K562 (cell line): ENCODE measurements around the gene MBNL1. TPM values are rescaled to one million over a fixed set of nuclear protein-coding genes. Genes with fewer than 3 reads are reported as not detected.

Experiments
- ATAC-seq: fragments of 200-7000 bp; cut with Tn5 transposase; 3 replicates; pipeline ENCODE4 v1.9.1; 2020; ENCODE audit warnings: moderate library complexity
- BruUV-seq: library from RNA; stranded (reverse); fragments of 400-500 nt; replicated peaks from 2 replicates; lab custom pipeline; 2021; lab: Mats Ljungman, UMichigan
- CTCF ChIA-PET: fragments of 300-600 bp; formaldehyde crosslinking; extraction: SDS; loops from one replicate; lab custom pipeline; 2021; ENCODE audit warnings: low intra/inter-chr PET ratio; lab: Yijun Ruan, JAX
- POLR2A ChIA-PET: fragments of 300-600, 350-650 bp; sonication (Branson Sonifier 250); formaldehyde crosslinking; extraction: SDS; loops from one replicate; lab custom pipeline; 2021; ENCODE audit warnings: antibody characterized with exemption, inconsistent platforms; lab: Yijun Ruan, JAX
- DNase-seq, 4 experiments: peaks; one replicate each; pipeline versions ENCODE4 v3.0.0 to v3.0.0-alpha.2; 2011 to 2018; ENCODE audit warnings: low spot score in 3 of 4, mixed read lengths in 3 of 4; ENCODE audit errors: extremely low read depth in 1 of 4
- FAIRE-seq: peaks from 2 replicates; lab custom pipeline; 2011; peaks lifted over from hg19 to GRCh38; lab: Jason Lieb, UNC
- H2AFZ ChIP-seq: 2 replicates; pipeline ENCODE4 v1.6.0; 2011; ENCODE audit warnings: low read depth, low read length, control low read depth, inconsistent platforms
- H3K27ac ChIP-seq: fragments of 200-600 bp; 3 replicates; pipeline ENCODE4 v1.8.0; 2011; ENCODE audit warnings: low read depth, mild to moderate bottlenecking, control low read depth, inconsistent platforms, low read length, moderate library complexity, mixed read lengths; ENCODE audit errors: extremely low read depth
- H3K27me3 ChIP-seq, 2 experiments: fragments of 300-600 bp in 1 of 2; 2 replicates in 1 of 2; 3 replicates in 1 of 2; pipeline versions ENCODE4 v1.6.0 to v1.8.0; 2011; ENCODE audit warnings: inconsistent platforms in 2 of 2, low read length in 2 of 2, mild to moderate bottlenecking in 1 of 2, mixed read lengths in 1 of 2, moderate library complexity in 1 of 2; ENCODE audit not compliant: control insufficient read depth in 2 of 2, insufficient read depth in 2 of 2
- H3K36me3 ChIP-seq: fragments of 300-600 bp; 3 replicates; pipeline ENCODE4 v1.8.0; 2011; ENCODE audit warnings: mild to moderate bottlenecking, low read length, inconsistent platforms; ENCODE audit not compliant: control insufficient read depth, insufficient read depth
- H3K4me1 ChIP-seq, 2 experiments: fragments of 200-600 bp in 1 of 2; replicated peaks in 1 of 2; 2 replicates in 1 of 2; 3 replicates in 1 of 2; pipeline versions ENCODE4 v1.5.1 to v1.8.0; 2011; ENCODE audit warnings: inconsistent platforms in 2 of 2, low read length in 2 of 2, mild to moderate bottlenecking in 1 of 2, mixed read lengths in 1 of 2, moderate library complexity in 1 of 2; ENCODE audit not compliant: control insufficient read depth in 2 of 2, insufficient read depth in 2 of 2
- H3K4me2 ChIP-seq: 2 replicates; pipeline ENCODE4 v1.6.1; 2011; ENCODE audit warnings: low read length, control low read depth, inconsistent platforms, mixed read lengths; ENCODE audit not compliant: insufficient read depth
- H3K4me3 ChIP-seq: fragments of 200-600 bp; sonication (generic), shearing (Covaris generic); 2 replicates; pipeline ENCODE4 v1.5.1; 2016; ENCODE audit warnings: control low read depth, inconsistent platforms
- H3K79me2 ChIP-seq: fragments of 200-600 bp; 3 replicates; pipeline ENCODE4 v1.8.0; 2011; ENCODE audit warnings: low read length, inconsistent platforms; ENCODE audit not compliant: control insufficient read depth, insufficient read depth
- H3K9ac ChIP-seq, 2 experiments: 2 replicates each; pipeline versions ENCODE4 v1.6.0 to v1.6.1; 2011; ENCODE audit warnings: low read depth in 2 of 2, low read length in 2 of 2, control low read depth in 1 of 2, inconsistent platforms in 1 of 2, mild to moderate bottlenecking in 1 of 2, mixed read lengths in 1 of 2; ENCODE audit not compliant: insufficient read depth in 1 of 2
- H3K9me1 ChIP-seq: one replicate; pipeline ENCODE4 v1.6.0; 2011; ENCODE audit warnings: inconsistent platforms, mild to moderate bottlenecking, low read length, moderate library complexity; ENCODE audit not compliant: control insufficient read depth, insufficient read depth
- H3K9me3 ChIP-seq: replicated peaks from 2 replicates; pipeline ENCODE4 v1.5.1; 2011; ENCODE audit warnings: low read depth, low read length, inconsistent platforms; ENCODE audit not compliant: control insufficient read depth, insufficient read depth
- H4K20me1 ChIP-seq: replicated peaks from 2 replicates; pipeline ENCODE4 v1.6.1; 2011; ENCODE audit warnings: low read length, inconsistent platforms, mixed read lengths; ENCODE audit not compliant: control insufficient read depth, insufficient read depth
- C11orf30 ChIP-seq: fragments of 450-650 bp; IDR thresholded peaks from 2 replicates; pipeline ENCODE4 v1.6.1; 2016; ENCODE audit warnings: low read depth, mild to moderate bottlenecking
- MAFK ChIP-seq: IDR thresholded peaks from 2 replicates; pipeline ENCODE4 v1.6.1; 2011; ENCODE audit warnings: low read length, improper control_type of control experiment
- NFE2 ChIP-seq: IDR thresholded peaks from 2 replicates; pipeline ENCODE4 v1.6.1; 2014; ENCODE audit warnings: antibody characterized with exemption, low read depth
- ZBTB12 ChIP-seq: fragments of 250-450 bp; sonication (Bioruptor Pico); IDR thresholded peaks from 2 replicates; pipeline ENCODE4 v1.4.0; 2020
- ZNF316 ChIP-seq: fragments of 450-650 bp; IDR thresholded peaks from 2 replicates; pipeline ENCODE4 v1.6.1; 2016
- in situ Hi-C: fragments of 300-500 bp; cut with MboI; formaldehyde crosslinking; loops from 4 replicates; pipeline ENCODE4 v1.15.0; 2018; ENCODE audit warnings: inconsistent platforms, mixed read lengths
- intact Hi-C: fragments of 100-400 bp; cut with micrococcal nuclease; formaldehyde crosslinking; loops from 2 replicates; pipeline ENCODE4 v1.14.2; 2022
- polyA plus RNA-seq, 8 experiments: library from polyadenylated mRNA; depleted of rRNA in 4 of 8; stranded (reverse) in 5 of 8; unstranded in 3 of 8; fragments of >200 nt; fragmentation: Nextera tagmentation in 2 of 8; fragmentation: Illumina TruSeq in 1 of 8; extraction: Ambion mirVana in 2 of 8; extraction: Trizol in 1 of 8; gene quantifications; 2 replicates each; pipeline versions ENCODE4 v1.2.1 to v1.2.3, GENCODE V29; 2011 to 2014; ENCODE audit warnings: inconsistent platforms in 1 of 8, missing spikeins in 1 of 8
- total RNA-seq, 7 experiments: library from RNA; depleted of rRNA in 6 of 7; stranded (reverse); fragments of >200 nt in 6 of 7; fragmentation: Illumina TruSeq in 2 of 7; extraction: Trizol in 2 of 7; gene quantifications; 2 replicates each; pipeline versions ENCODE4 v1.2.1 to v1.2.3, GENCODE V29; 2011 to 2021; ENCODE audit warnings: low replicate concordance in 1 of 7
- TF ChIP-seq, protein P1 (sequence below): fragments of 450-650 bp; IDR thresholded peaks from 2 replicates; pipeline ENCODE4 v1.6.1; 2016

Gene MBNL1
- total and polyA plus RNA-seq, 9 of the 15 experiments (the other 6 are each of a cell fraction or from before 2014, with no cell fraction given): 70.3 to 243 (median 220) TPM

DNA sequence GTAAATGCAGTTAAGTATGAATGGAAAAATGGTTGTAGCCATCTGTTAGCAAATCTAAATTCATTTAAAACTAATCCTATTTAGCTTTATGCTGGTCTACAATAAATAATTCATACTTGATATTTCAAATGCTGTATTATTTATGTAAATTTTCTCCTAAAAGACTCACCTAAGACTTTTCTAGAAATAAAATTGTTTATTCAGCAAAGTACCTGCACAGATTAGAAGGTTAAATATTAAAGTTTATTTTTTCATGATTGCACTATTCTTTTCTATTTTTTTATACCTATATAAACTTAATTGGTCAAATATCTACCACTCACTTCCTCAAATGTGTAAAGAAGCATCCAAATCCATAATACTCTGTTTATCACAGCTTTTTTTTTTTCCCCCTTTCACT is 45.2 kb downstream of the MBNL1 start:
- DNase-seq (no peak), FAIRE-seq (no peak), ATAC-seq (no peak)
- TF ChIP-seq ZBTB12 (CRISPR knock-in tag): no peak
- no peak for TF ChIP-seq MAFK
- no peak for TF ChIP-seq NFE2
- TF ChIP-seq, protein P1, sequence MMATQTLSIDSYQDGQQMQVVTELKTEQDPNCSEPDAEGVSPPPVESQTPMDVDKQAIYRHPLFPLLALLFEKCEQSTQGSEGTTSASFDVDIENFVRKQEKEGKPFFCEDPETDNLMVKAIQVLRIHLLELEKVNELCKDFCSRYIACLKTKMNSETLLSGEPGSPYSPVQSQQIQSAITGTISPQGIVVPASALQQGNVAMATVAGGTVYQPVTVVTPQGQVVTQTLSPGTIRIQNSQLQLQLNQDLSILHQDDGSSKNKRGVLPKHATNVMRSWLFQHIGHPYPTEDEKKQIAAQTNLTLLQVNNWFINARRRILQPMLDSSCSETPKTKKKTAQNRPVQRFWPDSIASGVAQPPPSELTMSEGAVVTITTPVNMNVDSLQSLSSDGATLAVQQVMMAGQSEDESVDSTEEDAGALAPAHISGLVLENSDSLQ: 0 out of 2 replicates have a peak, but pooled peaks have one; percentile 10
- peak; percentile 57 for TF ChIP-seq C11orf30
- TF ChIP-seq ZNF316: peak; percentile 79
- in situ Hi-C loops (no loop called here), intact Hi-C loops (loop anchor here (10.0 kb wide), 1 partner anchor 131 kb away; no protein-coding TSS in a partner anchor)
- Histone ChIP-seq H3K4me3 (no peak overlapping the region), H3K4me1 (peaks cover 0 to 24% of the 10 kb centered on the region in 2 experiments; a peak in 2 of 5 replicates), H4K20me1 (peaks cover 5% of the 10 kb centered on the region), H2AFZ (no peak overlapping the region), H3K27ac (peak overlapping the region; percentile 45; the same call in 1 of the 3 replicates), H3K79me2 (peaks cover 98% of the 10 kb centered on the region), H3K27me3 (no peaks in the 10 kb centered on the region), H3K36me3 (peaks cover 76% of the 10 kb centered on the region), H3K9me1 (no peaks in the 10 kb centered on the region), H3K4me2 (no peak overlapping the region), H3K9me3 (peaks cover 2% of the 10 kb centered on the region; the same call in 1 of the 2 replicates), H3K9ac (no peak overlapping the region)
- POLR2A ChIA-PET: interaction anchor here (1.3 to 1.4 kb wide), 2 partner anchors 9 to 10 kb away, joined by 4 to 6 read pairs; no protein-coding TSS in a partner anchor
- CTCF ChIA-PET: no interaction called here
- BruUV-seq: no TSS peak
